ENCODE results near the gene ALG14.

GRCh38 chr1:95111014-95111413 is 38.3 kb upstream of the ALG14 start:
- TF ChIP-seq POLR2A (IDR thresholded peaks at IDR 0.05; ENCODE audit: low read depth, low read length) (no peak), POLR2AphosphoS5 (IDR thresholded peaks at IDR 0.05; ENCODE audit: low read depth, low read length) (no peak), TAF1 (IDR thresholded peaks at IDR 0.05; ENCODE audit: borderline replicate concordance, low read depth, low read length) (no peak)
